Measurements from ENCODE around the gene DOCK10.

Gene DOCK10

DNA sequence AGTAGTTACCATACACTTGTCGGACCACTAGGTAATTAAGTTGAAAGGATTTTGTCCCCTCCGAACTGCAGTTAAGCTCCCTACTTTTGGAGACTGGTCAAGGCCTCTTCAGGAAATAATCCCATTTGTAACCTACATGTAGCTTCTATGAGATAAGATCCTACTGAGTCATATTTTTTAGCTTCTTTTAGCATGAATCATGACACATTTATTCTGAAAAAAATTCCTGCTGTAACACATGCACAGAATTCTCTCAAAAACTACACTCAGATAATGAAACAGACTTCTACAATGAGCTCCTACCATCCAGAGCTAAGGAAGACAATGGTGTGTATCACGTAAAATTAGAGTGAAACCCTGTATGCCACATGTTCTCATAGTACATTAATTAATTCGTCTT is 225.5 kb downstream of the DOCK10 start:
- DNase-seq = no peak

DNA sequence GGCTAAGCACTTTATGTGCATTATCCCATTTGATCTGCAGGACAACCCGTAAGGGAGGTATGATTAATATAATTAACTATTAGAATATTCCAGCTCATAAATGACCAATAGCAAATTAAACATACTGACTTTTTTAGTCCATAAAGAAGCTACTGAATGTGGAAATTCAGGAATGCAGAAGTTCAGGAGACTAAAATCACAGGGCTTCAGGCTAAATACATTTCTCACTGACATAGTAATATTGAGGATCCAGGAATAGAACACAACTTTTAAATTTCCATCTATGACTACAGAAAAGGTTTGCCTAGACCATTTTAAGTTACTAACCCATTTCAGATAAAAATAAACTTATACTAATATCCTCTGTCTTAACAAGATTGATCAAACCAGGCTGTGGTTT is 228.7 kb downstream of the DOCK10 start:
- DNase-seq = no peak

DNA sequence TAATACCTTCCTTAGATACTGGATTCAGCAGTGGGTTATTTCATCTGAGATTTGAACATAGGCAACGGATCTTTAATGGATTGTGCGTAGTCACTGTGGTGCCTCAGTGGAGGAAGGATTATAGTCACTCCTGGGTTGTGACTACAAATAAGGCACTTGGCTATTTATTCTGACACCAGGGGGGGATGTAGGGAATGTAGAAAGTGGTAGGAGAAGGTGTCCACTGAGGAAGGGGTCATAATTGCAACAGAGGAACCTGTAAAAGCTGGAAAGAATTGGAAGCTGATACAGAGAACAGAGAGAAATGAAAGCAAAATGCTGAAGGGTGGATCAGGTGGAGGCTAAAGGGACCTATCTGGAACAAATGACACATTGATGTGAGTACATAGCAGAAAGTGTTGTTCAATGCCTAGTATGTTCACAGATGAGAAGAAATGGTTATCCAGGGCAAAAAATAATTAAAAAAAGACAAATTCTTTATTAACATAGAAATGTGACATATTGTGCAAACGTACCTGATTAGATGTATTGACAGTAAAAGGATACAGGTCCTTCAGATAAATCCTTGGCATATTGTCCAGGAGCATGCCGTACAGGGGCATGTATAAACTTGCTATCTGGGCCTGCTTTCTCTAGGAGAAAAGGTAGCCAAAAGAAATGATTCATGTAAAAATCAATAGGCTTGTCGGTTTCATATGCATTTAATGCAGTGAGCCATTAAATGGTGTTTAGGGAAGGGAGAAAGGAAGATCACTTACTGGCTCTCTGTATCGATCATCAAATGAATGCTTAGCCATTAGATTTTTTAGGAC is 234.9 kb downstream of the DOCK10 start:
- no peak for DNase-seq

DNA sequence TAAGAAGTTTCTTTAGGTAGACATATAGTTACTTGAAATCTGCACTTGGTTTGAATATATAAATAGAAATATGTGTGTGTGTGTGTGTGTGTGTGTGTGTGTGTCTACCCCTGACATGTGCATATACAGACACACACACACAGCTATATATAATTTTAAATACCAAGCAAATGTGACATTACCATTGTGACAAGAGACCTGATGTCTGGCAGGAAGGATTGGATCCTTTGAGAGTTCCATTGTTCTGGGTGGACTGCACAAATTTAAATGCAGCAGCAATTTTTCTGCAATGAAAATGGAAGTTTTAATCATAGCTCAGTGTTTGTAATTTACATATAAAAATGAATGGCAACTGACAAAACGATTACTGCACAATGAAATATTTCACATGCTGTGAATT is 238.3 kb downstream of the DOCK10 start:
- no peak for DNase-seq

DNA sequence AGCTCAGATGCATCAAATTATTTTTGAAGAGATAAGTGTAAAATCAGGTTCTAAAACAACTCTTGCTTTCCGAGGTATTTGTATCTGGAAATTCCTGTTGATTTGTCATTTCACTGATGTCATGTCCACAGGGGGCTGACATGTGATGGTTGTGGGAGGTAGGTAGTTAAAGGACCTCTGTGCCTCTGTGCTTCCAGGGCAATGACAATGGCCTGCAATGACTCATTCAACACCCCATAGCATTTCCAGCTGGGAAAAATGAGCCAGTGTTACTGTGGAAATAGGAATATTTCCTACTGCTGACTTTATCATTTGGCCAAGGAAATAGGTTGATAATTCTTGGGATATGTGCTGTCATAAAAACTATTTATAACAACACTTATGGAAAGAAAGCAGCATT is 239.9 kb downstream of the DOCK10 start:
- no peak for DNase-seq

DNA sequence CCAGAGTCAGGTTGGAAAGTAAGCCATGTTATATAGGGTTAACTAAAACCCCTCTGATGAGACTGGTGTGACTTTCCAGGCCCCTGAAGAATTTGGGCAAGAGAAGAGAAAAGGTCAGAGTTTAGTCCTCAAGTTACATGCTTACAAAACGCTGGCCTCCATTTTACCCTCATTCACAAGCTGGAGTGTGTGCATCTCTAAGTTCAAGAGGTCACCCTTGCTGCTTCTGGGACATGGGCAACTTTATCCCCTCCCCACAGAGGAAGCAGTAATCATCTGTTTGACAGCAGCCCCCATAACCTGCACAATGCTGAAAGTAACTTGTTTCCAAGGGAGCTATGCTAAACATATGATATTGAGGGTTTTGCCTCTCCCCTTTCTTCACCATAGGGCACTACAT is 240.9 kb downstream of the DOCK10 start:
- DNase-seq = no peak

DNA sequence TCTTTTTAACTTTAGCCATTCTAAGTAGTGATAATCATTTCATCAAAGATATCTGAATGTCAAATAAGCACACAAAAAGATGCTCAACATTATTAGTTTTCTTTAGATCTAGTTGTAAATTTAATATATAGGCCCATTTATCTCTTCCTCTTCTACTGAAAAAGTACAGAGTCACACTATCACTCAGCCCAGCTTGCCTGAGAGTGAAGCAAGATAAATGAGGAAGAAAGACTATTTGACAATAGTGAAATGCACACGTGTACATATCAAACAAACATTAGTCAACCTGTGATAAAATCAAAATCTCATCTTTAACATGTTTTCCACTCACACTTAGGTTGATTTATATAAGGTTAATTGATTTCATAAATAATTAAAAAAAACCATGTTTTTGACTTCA is 242.6 kb downstream of the DOCK10 start:
- DNase-seq = no peak

DNA sequence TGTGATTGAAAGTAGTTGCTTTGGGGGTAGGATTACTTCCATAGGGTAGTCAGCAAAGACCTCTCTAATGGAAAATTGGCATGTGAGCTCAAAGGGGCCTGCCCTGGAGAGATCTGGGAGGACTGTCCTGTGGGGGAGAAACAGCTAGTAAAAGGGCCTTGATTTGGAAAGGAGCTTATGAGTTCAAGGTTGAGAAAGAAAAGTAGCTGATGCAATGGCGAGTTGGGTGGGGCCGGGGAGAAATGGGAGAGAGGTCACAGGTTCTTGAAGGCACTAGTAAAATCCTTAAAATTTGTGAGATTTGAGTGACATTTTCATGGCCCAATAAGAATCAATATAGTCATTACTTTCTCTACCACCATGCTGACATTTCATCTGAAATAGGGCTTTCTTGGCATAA is 244.1 kb downstream of the DOCK10 start:
- no peak for DNase-seq

DNA sequence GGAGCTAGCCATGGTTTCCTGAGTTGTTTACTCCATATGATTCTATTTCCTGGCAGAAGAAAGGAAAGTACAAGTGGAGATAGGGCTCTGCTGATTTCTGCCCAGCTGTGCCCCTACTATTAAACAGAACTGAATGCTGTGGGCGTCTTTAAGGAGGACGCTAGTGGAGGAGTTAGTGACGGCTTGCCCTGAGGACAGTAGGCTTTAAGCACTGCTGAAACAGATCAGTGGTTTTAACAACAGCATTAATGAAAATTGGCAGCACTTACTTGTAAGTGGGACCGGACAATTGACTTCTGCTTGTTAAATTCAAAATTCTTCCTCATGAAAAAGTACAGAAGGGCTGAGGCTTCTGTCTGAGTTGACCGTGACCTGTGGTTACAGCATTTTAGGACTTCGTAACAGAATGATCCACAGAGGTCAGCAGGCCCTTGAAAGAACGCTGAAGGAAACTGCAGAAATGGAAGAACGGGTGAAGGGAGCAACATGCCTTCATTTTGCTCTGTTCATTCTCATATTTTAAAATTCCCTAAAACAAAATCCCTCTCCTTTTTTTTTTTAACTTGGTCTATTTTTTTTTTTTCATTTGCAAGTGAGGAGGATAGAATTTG is 245.5 kb downstream of the DOCK10 start:
- DNase-seq = no peak

DNA sequence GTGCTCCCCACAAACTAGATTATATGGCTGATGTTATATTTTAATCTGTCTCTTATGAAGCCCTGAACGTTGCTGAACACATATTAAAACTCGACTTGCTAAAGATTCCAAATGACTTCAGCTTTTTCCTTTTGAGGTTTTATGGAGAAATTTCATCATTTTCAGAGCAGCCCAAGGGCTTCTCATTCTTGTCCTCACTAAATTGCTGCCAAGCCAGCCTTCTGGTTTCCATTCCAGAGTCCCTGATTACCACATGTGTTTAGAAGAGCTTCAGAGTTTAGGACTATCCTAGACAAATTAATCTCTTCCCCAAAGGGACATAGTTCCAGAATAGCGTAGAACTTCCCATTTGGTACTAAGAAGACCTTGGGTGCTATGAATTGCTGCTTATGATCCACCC is 248.3 kb downstream of the DOCK10 start:
- DNase-seq = no peak

DNA sequence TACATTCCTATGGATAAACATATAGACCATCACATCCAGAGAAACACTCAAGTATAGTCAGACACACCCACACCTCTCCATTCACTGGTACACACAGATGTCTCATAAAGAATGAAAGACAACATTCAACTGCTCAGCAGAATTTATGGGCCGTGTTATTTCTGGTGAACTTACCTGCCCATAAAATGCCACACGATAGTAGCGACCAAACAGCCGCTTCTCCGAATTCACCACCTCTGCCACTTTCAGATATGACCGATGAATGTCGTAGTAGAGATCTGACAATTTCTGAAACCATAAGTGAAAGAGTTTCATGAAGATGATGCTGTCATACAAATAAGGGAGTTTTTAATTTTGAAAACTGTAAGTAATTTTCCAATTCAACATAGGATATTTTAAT is 255.4 kb downstream of the DOCK10 start:
- no peak for DNase-seq

DNA sequence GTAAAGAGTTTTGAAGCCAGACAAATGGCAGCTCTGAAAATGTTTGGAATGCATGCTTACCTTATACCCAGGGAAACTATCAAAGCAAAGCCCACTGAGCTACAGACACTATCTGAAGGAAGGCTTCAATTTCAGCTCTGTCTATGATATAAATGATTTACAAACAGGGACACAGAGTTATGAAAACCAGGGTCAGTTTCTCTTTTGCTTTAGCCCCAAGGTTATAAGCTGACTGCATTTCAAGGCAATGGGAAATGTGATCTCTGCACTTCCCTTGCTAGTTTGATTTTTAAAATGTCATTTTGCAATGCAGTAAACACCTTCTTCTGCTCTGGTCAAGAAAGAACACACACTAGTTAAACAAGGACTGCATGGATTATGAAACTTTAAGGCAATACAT is 260.9 kb downstream of the DOCK10 start:
- no peak for DNase-seq

DNA sequence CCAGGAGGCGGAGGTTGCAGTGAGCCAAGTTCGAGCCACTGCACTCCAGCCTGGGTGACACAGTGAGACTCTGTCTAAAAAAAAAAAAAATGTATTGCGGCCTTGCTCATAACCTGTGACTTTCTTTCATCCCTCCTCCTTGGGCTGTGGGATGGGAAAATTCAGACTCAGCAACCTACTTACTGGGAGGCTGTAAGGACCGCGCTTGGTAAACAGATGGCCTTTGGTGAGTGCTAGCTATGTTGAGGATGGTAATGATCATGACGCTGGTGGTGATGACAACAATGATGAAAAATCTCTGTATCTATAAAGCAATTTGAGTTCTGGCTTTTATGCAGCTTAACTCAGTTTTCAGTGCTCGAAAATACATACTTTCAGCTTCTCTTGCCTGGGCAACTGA is 261.4 kb downstream of the DOCK10 start:
- DNase-seq = no peak

DNA sequence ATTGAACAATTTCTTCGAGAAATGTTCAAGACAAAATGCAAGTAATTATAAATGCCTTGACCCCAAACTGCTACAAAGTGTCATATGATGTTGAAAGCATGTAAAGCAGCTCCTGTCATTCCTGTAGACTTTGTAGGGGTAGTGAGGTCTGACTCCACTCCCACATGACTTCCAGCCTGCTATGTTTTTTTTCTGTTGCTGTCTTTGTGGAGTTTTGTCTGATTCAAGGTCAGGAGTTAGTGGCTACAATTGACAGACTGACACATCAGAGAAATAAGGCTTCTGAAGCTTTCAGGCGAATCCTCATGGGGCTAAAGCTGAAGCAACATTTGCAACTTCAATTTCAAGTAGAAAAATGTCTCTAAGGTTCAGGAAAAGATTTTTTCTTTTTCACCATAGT is 262.2 kb downstream of the DOCK10 start:
- no peak for DNase-seq

DNA sequence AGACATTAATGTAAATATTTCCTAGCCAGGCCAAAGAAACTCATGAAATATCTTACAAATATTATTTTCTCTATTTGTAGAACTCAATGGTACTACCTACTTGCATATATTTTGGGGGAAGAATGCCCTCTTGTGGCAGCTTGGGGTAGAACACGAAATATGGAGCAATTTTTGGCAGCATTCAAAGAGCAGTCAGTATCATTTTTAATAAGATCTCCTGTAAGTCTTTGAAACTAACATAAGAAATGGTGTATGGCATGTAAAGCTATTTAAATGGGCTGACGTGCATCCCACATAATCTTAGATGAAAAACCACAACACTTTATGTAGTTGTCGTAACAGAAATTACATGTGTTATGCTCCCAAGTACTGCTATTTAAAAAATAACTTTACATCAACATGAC is 263.8 kb downstream of the DOCK10 start:
- peak; percentile 40 for DNase-seq

DNA sequence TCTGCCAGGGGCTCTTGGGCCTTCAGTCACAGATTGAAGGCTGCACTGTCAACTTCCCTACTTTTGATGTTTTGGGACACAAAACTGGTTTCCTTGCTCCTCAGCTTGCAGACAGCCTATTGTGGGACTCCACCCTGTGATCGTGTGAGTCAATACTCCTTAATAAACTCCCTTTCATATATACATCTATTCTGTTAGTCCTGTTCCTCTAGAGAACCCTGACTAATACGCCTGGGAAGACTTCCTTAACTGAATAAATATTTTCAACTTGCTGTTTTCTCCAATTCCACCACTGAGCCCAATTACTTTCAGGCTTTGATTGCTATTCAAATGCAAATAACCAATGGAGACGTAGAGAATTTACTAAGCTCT is 264.7 kb downstream of the DOCK10 start:
- DNase-seq = no peak

DNA sequence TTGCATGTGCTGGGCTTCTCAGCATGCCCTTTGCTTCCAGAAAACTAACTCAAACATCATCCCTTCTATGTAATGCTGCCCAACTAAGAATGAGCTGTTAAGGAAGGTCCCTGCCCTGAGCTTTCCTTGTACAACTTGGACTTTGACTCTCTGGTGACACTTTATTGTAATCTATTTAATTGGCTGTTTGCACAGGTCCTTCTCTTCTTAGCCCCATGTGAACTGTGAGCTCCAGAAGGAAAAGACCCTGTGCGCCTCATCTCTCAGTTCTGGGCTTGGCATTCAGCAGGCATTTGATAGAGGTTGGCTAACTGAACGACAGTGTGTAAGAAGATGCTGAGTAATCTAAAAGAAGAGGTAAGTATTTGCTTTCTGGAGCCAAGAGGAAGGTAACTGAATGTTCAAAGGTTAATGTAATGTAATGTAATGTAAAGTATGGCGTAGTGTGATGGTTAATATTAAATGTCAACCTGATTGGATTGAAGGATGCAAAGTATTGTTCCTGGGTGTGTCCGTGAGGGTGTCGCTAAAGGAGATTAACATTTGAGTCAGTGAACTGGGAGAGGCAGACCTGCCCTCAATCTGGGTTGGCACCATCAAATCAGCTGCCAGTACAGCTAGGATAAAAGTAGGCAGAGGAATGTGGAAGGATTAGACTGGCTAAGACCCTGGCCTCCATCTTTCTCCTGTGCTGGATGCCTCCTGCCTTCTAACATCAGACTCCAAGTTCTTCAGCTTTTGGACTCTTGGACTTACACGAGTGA is 265.3 kb downstream of the DOCK10 start:
- DNase-seq = no peak

DNA sequence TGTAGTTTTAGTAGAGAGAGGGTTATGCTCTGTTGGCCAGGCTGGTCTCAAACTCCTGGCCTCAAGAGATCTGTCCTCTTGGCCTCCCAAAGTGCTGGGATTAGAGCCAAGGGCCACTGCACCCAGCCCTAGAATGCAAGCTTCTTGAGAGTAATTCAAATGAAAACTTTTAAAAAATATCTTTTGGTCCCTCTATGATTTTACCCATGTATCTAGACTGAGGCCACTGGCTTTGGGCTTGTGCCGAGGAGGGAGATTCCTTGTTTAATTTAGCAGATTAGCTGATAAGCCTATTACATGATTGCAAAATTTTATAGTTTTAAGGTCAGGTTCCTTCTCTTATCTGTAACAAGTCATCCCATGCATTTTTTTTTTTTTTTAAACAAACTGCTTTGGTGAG is 266.6 kb downstream of the DOCK10 start:
- no peak for DNase-seq

DNA sequence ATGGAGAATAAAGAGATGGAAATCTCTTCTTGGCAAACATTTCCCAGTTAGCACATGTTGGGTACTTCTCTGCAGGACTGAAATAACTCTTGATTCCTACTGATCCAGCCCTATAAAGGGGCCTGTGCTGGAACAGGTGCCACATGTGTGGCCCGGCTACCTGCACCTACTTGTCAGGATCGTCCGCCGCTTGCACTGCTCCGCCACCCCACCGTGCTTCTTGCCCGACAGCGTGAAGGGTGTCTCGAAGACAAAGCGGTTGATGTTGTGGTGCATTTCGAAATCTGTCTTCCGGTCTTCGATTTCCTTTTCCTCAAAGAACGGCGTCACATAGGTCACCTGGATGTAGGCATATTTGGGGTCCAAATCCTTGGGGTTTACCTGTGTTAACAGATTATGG is 267.5 kb downstream of the DOCK10 start:
- no peak for DNase-seq

DNA sequence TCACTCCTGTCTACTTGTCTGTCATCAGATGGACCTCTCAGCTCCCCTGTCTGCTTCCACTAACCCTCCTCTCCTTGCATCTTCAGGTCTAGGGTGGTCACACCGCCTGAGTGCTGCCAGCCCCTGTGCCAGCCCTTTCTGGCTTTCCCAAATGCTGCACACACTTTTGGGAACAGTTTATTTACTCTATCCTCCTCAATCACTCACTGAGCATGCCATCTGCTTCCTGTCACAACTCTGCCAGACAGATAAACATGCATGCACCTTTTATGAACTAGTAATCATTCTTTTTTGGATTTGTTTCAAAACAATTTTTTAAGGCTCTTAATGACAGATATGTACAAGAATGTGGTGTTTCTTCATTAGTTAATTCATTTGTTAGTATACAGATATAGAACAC is 269.8 kb downstream of the DOCK10 start:
- peak; percentile 60 for DNase-seq

DNA sequence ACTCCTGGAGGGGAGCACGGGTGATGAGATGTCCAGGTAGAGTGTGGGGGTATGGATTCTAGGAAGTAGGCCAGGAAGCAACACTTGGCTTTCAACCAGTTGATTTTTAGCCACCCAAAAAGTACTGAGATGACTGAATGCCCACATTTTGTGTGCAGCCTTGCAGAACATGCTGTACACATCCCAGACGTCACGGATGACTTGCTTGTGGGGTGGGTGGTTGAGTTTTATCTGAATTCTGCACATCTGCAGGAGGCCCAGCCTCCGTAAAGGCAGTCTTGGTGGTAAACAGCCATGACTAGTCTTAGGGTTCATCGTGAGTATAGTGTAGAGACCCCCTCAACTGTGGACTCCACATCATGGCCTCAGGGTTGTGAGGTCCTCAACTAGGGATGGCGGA is 272.8 kb downstream of the DOCK10 start:
- DNase-seq = no peak

DNA sequence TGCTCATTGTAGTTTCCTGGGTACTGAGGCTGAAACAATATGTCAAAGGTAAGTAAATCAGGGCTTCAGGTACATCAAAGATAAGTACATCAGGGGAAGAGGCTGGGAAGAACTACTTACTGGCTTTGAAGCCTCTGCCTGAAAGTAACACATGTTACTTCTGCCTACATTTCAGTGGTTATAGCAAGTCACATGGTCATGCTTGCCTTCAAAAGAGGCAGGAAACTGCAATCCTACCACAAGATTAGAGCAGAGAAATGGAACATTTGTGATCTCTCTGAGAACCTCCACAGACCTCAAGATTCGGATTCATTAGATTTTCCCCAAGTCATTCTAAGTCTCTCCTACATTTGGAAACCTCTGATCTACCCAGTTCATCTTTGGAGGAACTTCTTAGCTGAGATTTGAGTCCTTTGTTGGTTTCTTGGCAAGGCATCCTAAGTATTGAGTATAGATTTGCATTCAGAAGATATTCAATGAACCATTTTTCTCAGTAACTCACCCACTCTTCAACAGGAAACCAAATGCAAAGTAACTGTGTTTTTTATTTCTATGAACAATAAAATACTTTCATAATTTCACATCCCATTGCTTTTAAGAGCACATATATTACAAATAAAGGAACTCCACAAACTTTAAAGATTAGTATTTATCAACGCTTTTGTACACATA is 277.6 kb downstream of the DOCK10 start:
- no peak for DNase-seq

DNA sequence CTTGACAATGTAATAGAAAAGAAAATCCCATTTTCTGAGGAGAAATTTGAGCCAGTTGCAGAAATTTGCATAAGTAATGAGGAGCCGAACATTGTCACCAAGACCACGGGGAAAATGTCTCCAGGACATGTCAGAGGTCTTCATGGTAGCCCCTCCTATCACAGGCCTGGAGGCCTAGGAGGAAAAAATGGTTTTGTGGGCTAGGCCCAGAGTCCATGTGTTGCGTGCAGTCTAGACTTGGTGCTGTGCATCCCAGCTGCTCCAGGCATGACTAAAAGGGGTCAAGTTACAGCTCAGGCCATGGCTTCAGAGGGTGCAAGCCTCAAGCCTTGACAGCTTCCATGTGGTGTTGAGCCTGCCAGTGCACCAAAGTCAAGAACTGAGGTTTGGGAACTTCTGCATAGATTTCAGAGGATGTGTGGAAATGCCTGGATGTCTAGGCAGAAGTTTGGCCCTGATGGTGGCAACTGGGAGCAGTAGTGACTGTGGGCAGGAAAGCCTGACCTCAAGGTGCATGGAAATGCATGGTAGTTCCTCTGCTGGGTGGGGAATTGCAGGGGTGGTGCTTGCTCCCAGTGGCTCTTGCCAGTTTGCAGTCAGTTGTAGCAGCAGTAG is 284.2 kb downstream of the DOCK10 start:
- no peak for DNase-seq

Measured in NCI-H2171 treated with DMSO at 0.1 percent for 48 hours (cell line).